ENCODE measurements around the gene UMODL1. TPM values are rescaled to one million over a fixed set of nuclear protein-coding genes. Genes with fewer than 3 reads are reported as not detected.

Gene UMODL1
- total and polyA plus RNA-seq, 10 of the 15 experiments (the other 5 are each of a cell fraction or from before 2014, with no cell fraction given), result 0.01 to 0.11 (median 0.03) TPM; not detected in 5

DNA sequence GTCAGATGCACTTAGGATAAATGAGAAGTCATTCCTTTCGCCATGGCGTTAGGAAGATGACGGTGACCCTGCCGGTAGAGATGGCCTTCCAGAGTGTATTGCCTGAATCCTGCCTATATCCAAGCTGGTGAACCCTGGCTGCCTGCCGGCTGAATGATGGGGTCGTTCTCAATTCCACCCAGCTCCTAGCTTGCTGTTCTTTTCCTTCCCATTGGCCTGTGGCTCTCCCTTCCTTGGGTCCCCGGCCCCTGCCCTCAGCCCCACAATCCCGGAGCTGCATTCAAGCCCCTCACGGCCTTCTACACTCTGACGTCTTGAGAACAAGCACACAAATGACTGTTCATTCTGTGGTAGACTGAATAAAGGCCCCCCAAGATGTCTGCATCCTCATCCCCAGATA lies 32.7 kb upstream of the UMODL1 start:
- Histone ChIP-seq H3K9ac (ENCODE audit: control insufficient read depth, insufficient read depth, low read length) (no peak overlapping the region), H3K27ac (ENCODE audit: control insufficient read depth, insufficient read depth) (no peak overlapping the region), H3K27me3 (replicated peaks in 1 of 2; ENCODE audit: control insufficient read depth in 2 of 2, insufficient read depth in 2 of 2, low read length in 1 of 2) (no peaks in the 10 kb centered on the region; a peak in 1 of 4 replicates), H3K4me3 (no peak overlapping the region), H4K20me1 (ENCODE audit: control insufficient read depth, insufficient read depth) (no peaks in the 10 kb centered on the region), H3K79me2 (ENCODE audit: control insufficient read depth, insufficient read depth, low read length) (no peaks in the 10 kb centered on the region), H3K36me3 (ENCODE audit: control insufficient read depth in 2 of 2, insufficient read depth in 2 of 2, low read length in 1 of 2) (no peaks in the 10 kb centered on the region), H3K9me3 (replicated peaks; ENCODE audit: control insufficient read depth, insufficient read depth, low read length) (no peaks in the 10 kb centered on the region; the same call in 2 of the 3 replicates), H2AFZ (ENCODE audit: control insufficient read depth, low read depth, low read length) (no peak overlapping the region), H3K4me2 (ENCODE audit: control insufficient read depth, insufficient read depth) (no peak overlapping the region), H3K4me1 (ENCODE audit: control insufficient read depth, insufficient read depth, low read length) (no peaks in the 10 kb centered on the region)
- ChIA-PET POLR2A (no interaction called here), RAD21 (ENCODE audit: unreplicated experiment) (no interaction called here), CTCF (interaction anchor here (1.0 kb wide), 1 partner anchor 22 kb away, joined by 3 read pairs; no protein-coding TSS in a partner anchor), SMC1A (ENCODE audit: uncharacterized antibody, unreplicated experiment) (no interaction called here)
- FAIRE-seq, result no peak
- no peak for DNase-seq (ENCODE audit: low read depth, low spot score)
- in situ Hi-C loops (cut with MboI) (no loop called here), intact Hi-C loops (cut with micrococcal nuclease; ENCODE audit: unreplicated experiment) (no loop called here)
- 60% methylated on average over 10 of the region's 10 CpGs for WGBS (ENCODE audit: insufficient coverage, insufficient replicate concordance, low lambda C conversion rate, missing lambda C conversion rate)
- ATAC-seq, result no peak
- TF ChIP-seq USF1 (IDR thresholded peaks at IDR 0.05; ENCODE audit: borderline replicate concordance, extremely low read length, insufficient read depth, low read depth, low read length) (no peak), KDM1A (IDR thresholded peaks at IDR 0.05; ENCODE audit: borderline replicate concordance) (no peak), EP300 (IDR thresholded peaks at IDR 0.05; ENCODE audit: borderline replicate concordance in 1 of 2, control insufficient read depth in 1 of 2, low read depth in 2 of 2, low read length in 2 of 2) (no peak), ATF7 (IDR thresholded peaks at IDR 0.05; ENCODE audit: low read depth) (no peak), BCL11A (IDR thresholded peaks at IDR 0.05; ENCODE audit: low read depth, low read length) (no peak), ZSCAN29 (IDR thresholded peaks at IDR 0.05) (no peak), RAD51 (IDR thresholded peaks at IDR 0.05) (no peak), SREBF2 (IDR thresholded peaks at IDR 0.05; ENCODE audit: low read length) (no peak), CEBPZ (IDR thresholded peaks at IDR 0.05; ENCODE audit: low read depth, low read length) (no peak)
- TF ChIP-seq, protein P1, sequence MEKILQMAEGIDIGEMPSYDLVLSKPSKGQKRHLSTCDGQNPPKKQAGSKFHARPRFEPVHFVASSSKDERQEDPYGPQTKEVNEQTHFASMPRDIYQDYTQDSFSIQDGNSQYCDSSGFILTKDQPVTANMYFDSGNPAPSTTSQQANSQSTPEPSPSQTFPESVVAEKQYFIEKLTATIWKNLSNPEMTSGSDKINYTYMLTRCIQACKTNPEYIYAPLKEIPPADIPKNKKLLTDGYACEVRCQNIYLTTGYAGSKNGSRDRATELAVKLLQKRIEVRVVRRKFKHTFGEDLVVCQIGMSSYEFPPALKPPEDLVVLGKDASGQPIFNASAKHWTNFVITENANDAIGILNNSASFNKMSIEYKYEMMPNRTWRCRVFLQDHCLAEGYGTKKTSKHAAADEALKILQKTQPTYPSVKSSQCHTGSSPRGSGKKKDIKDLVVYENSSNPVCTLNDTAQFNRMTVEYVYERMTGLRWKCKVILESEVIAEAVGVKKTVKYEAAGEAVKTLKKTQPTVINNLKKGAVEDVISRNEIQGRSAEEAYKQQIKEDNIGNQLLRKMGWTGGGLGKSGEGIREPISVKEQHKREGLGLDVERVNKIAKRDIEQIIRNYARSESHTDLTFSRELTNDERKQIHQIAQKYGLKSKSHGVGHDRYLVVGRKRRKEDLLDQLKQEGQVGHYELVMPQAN (conservative IDR thresholded peaks at IDR 0.05), result no peak
- TF ChIP-seq, protein P2, sequence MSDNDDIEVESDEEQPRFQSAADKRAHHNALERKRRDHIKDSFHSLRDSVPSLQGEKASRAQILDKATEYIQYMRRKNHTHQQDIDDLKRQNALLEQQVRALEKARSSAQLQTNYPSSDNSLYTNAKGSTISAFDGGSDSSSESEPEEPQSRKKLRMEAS (IDR thresholded peaks at IDR 0.05; ENCODE audit: low read depth, low read length), result no peak
- BruUV-seq (replicated peaks), result no TSS peak

All from GM12878 (cell line).